Omental fat pad (tissue), 4 donors: ENCODE results near the gene CREM. TPM values are rescaled to one million over a fixed set of nuclear protein-coding genes. Genes with fewer than 3 reads are reported as not detected.

ENCODE experiments used
- ATAC-seq: fragments of 150-250 bp; one replicate; pipeline ENCODE4 v1.9.1; 2016; ENCODE audit warnings: mild to moderate bottlenecking, moderate library complexity; ENCODE audit not compliant: low FRiP score
- DNase-seq: peaks from one replicate; pipeline ENCODE4 v3.0.0-alpha.2; 2019; ENCODE audit warnings: low spot score
- total RNA-seq, 4 donors: library from RNA; depleted of rRNA; stranded (reverse); fragments of >200 nt; gene quantifications; one replicate each; pipeline ENCODE4 v1.1.0, GENCODE V29; 2016
- TF ChIP-seq, protein P1 (sequence below), 3 donors: fragments of 450-650 bp; IDR thresholded peaks; one replicate each; pipeline ENCODE4 v1.5.1; 2016 to 2017; ENCODE audit warnings: antibody characterized with exemption in 3 of 3, mild to moderate bottlenecking in 3 of 3, moderate library complexity in 2 of 3

Gene CREM
- total RNA-seq, 4 donors from 2014 or later: 43.3 to 159 (median 74.2) TPM

DNA sequence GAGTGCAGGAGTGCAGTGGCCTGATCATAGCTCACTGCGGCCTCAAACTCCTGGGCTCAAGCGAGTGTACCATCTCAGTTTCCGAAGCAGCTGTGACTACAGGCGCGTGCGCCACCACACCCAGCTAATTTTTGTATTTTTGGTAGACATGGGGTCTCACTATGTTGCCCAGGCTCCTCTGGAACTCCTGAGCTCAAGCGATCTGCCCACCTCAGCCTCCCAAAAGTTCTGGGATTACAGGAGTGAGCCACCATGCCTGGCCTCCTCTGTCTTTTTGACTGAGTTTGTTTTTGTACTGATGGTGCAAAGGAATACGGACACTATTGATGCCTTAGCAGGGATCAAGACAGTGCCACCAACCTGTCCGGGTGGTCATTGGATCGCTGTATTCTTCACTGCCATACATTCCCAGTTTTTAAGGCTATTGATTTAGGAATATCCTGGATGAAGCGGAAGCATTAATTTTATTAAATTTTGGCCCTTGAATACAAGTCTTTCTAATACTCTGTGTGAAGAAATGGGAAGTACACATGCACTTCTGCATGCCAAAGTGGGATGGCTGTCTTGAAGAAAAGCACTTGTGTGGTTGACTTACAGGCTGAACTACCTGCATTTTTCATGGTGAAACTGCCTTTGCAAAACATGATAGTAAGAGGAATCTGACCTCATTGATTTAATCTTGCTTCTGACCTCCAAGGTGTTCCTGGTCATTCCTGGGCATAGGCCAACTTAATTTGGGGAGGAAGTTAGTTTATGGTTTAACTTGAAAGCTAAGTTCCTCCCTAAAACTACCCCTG, 34.5 kb upstream of the CREM start:
- ATAC-seq (no peak), DNase-seq (no peak)
- TF ChIP-seq, protein P1, sequence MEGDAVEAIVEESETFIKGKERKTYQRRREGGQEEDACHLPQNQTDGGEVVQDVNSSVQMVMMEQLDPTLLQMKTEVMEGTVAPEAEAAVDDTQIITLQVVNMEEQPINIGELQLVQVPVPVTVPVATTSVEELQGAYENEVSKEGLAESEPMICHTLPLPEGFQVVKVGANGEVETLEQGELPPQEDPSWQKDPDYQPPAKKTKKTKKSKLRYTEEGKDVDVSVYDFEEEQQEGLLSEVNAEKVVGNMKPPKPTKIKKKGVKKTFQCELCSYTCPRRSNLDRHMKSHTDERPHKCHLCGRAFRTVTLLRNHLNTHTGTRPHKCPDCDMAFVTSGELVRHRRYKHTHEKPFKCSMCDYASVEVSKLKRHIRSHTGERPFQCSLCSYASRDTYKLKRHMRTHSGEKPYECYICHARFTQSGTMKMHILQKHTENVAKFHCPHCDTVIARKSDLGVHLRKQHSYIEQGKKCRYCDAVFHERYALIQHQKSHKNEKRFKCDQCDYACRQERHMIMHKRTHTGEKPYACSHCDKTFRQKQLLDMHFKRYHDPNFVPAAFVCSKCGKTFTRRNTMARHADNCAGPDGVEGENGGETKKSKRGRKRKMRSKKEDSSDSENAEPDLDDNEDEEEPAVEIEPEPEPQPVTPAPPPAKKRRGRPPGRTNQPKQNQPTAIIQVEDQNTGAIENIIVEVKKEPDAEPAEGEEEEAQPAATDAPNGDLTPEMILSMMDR (IDR thresholded peaks at IDR 0.05): no peak

DNA sequence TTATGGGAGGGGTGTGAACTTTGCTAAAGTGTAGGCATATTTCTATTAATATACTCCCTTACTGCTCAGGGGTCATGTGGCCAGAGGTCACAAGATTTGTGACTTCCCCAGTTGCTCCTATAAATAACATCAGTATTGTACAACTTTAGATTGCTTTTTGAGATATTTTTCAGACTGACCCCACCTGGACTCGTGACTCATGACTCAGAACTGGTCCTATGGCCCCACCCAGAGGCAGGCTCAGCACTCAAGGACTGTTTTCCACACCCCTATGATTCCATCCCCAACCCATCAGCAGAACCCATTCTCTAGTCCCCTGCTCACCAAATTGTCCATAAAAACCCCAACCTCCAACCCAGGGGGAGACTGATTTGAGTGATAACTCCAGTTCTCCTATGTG, 33.8 kb upstream of the CREM start:
- no peak for ATAC-seq
- DNase-seq: no peak
- TF ChIP-seq, protein P1 (IDR thresholded peaks at IDR 0.05): no peak

DNA sequence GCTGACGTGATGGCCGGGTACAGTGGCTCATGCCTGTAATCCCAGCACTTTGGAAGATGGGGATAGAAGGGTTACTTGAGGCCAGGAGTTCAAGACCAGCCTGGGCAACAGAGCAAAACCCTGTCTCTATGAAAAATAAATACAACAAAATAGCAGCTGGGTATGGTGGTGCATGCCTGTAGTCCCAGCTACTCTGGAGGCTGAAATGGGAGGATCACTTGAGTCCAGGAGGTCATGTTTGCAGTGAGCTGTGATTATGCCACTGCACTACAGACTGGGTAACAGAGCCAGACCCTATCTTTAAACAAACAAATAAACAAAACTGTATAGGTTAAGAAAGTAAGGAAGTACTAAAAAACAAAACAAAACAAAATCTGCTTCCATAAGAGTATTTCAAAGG, 30.3 kb upstream of the CREM start:
- TF ChIP-seq, protein P1 (IDR thresholded peaks at IDR 0.05): no peak
- DNase-seq (no peak), ATAC-seq (no peak)

DNA sequence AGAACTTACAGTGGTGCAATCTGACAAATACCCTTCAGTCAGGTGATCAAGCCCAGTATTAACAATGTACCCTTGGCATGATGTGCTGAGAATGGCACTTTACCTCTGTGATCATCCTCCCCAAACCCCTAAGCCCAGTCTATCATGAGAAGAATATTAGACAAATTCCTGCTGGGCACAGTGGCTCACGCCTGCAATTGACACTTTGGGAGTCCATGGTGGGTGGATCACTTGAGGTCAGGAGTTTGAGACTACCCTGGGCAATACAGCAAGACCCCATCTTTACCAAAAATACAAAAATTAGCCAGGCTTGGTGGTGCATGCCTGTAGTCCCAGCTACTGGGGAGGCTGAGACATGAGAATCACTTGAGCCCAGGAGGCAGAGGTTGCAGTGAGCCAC, 29.1 kb upstream of the CREM start:
- ATAC-seq (no peak), DNase-seq (no peak)
- TF ChIP-seq, protein P1 (IDR thresholded peaks at IDR 0.05): no peak

DNA sequence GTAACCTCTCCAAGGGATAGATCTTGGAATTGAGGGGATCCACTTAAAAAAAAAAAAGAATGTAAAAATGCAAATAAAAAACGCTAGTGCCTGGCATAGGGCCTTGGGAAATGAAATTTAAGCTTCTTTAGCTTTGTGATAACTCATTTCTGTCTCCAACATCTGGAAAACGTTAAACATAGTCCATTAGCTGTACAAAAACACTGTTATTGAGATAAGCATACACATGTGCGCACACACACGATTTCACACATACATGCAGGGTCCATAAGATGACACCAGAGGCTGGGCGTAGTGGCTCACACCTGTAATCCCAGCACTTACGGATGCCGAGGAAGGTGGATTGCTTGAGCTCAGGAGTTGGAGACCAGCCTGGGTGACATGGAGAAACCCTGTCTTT, 22.8 kb upstream of the CREM start:
- ATAC-seq: no peak
- TF ChIP-seq, protein P1 (IDR thresholded peaks at IDR 0.05): no peak
- no peak for DNase-seq

DNA sequence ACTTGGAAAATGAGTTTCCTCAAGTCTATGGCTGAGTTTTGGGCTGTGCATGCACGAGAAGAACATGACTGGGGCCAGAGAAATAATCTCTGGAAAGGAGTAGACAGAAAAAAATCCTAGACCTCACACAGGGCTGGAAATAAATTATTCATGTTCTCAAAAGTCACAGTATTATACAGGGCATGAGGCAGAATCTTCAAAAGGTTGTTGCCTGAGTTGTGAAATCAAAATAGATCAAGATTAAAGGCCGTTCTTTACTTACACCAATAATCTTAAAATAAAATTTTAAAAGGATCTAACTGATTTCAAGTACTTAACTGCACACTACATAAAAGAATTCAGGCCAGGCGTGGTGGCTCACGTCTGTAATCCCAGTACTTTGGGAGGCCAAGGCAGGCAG, 14.1 kb upstream of the CREM start:
- TF ChIP-seq, protein P1 (IDR thresholded peaks at IDR 0.05): no peak
- DNase-seq: no peak
- ATAC-seq: no peak

DNA sequence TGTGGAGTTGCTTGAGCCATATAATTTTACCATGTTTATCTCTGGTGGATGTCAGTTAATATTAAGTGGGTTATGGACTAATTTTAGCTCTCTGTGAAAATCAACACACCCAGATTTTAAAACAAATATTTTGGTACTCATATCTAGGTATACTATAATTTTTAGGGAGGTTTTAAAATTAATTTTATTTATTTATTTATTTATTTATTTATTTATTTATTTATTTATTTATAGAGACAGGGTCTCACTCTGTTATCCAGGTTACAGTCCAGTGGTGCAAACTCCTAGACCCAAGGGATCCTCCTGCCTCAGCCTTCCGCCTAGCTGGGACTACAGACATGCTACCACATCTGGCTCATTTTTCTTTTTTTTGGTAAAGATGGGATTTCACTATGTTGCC, 7.3 kb upstream of the CREM start:
- DNase-seq: no peak
- no peak for ATAC-seq
- TF ChIP-seq, protein P1 (IDR thresholded peaks at IDR 0.05): no peak
